Measurements from ENCODE around the gene TNIK.

Gene TNIK

DNA sequence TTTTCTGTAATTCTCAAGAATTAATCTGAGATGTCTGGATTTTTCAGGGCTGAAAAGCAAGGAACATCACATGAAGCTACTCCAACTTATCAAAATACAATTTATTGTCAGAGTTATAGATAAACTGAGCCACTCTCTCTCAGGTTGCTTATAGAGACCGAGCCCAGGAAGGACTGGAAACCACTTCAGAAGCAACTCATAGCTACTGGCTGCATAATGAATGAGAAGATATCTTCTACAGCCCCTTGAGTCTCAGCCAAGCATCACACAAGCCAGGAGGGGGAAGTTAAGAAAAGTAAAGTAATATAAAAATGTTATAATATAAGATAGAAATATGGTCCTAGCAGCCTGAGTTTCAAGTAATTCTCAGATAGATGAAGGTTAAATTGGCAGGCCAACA lies 186.0 kb downstream of the TNIK start:
- DNase-seq = no peak

GRCh38 chr3:171270541-171270940 lies 189.7 kb downstream of the TNIK start:
- no peak for DNase-seq

DNA sequence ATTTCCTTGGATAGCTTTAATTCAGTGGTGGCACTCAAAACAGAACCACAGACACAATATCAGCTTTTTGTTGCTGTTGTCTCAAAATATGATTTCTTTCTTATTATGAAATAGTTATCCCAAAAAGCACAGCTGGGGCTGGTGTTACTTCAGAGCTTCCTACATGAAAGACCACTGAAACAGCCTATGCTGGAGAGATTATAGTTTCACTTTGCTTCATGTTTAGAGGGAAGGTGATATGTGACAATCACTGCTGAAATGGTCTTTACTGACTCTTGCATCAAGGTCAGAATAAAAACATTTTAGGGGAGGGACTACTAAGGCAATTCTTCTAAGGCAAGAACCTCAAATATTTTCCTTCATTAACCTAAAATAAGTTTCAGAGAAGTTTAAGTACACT lies 190.7 kb downstream of the TNIK start:
- no peak for DNase-seq

DNA sequence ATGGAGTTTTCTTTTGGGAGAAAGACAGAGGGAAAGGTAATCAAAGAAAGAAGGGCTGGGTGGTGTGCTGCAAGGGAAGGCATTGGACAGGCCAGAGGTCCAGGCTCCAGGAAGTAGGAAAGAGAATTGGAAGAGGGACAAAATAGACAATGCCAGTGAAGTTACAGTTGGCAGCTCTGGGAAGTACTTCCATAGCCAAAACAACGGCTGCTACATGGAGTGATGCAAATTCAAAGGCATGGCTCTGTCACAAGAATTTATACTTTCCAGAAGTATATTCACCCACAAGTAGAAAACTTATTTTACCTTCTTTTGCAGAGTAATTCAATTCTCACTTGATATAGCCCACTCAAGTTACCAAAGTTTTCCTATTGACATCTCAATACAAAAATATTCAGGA lies 191.5 kb downstream of the TNIK start:
- DNase-seq = no peak

- no peak for DNase-seq
These were observed 193.1 kb downstream of the TNIK start for GRCh38 chr3:171267104-171267503.

DNA sequence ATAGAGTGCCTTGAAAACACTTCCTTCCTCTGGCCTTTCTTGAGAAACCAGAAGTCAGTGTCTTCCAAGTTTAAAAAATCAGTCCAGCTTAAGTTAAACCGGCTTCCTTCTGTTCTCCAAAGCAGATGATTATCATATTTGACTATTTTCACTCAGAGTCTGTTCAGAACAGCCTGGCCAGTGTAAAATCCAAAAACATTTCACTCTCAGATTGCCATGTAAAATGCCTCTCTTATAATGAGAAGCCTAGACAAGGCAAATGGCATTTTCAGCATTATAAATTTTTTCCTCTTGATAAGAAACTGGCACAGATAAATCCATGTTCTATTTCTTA lies 193.5 kb downstream of the TNIK start:
- DNase-seq = no peak

DNA sequence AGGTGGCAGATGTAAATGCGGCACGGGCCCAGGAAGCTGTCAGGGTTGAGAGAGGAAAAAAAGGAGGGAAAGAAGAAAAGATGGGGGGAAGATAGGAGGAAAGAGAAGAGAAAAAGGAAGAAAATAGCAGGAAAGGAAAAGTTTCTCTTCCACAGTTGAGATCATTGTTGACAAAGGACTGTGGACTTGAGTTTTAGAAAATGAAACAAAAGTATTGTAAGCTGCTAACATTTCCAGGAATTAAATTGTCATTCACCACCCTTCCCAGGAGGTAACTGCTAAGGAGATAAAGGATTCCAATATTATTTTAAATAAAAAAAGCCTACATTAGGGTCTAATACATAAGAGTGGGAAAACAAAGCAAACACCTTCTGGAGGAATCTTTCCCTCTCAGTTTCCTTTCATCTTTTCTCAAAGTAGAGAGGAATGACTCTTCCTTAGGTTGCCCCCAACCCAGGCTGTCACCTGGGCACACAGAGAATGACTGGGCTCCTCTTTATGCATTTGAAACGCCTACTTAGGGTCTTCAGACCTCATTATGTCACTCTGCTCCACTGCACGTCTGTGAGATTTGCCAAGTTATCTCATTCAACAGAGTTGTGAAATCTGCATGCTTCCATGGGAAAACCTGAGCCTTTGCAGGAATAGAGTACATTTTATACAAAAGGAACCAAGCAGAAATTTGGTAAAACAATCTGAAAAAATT lies 194.0 kb downstream of the TNIK start:
- no peak for DNase-seq

- DNase-seq = no peak
These were observed 195.4 kb downstream of the TNIK start for GRCh38 chr3:171264758-171265157.

- no peak for DNase-seq
These were observed 197.8 kb downstream of the TNIK start for GRCh38 chr3:171262431-171262830.

GRCh38 chr3:171261487-171261886 lies 198.7 kb downstream of the TNIK start:
- DNase-seq = no peak

DNA sequence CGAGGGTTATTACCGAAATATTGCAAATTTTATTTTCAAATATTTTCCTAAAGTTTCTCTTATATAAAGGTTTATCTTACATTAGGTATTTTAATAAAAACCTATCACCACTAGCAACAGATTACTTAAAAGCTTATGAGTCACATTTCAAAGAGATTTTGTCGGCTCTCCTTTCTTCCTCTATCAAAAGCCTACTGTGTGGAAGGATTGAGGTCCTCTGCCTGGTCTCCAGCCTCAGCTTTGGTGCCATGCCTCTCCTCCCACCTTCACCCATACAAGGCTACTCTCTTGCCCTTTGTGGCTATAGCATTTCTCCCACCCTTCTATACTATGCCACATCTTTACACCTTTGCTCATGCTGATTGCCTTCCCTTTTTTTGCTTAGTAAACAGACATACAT lies 199.3 kb downstream of the TNIK start:
- DNase-seq = no peak

- no peak for DNase-seq
These were observed 199.7 kb downstream of the TNIK start for GRCh38 chr3:171260466-171260865.

GRCh38 chr3:171258316-171258715 lies 201.9 kb downstream of the TNIK start:
- no peak for DNase-seq

- DNase-seq = no peak
These were observed 202.7 kb downstream of the TNIK start for GRCh38 chr3:171257251-171258203.

DNA sequence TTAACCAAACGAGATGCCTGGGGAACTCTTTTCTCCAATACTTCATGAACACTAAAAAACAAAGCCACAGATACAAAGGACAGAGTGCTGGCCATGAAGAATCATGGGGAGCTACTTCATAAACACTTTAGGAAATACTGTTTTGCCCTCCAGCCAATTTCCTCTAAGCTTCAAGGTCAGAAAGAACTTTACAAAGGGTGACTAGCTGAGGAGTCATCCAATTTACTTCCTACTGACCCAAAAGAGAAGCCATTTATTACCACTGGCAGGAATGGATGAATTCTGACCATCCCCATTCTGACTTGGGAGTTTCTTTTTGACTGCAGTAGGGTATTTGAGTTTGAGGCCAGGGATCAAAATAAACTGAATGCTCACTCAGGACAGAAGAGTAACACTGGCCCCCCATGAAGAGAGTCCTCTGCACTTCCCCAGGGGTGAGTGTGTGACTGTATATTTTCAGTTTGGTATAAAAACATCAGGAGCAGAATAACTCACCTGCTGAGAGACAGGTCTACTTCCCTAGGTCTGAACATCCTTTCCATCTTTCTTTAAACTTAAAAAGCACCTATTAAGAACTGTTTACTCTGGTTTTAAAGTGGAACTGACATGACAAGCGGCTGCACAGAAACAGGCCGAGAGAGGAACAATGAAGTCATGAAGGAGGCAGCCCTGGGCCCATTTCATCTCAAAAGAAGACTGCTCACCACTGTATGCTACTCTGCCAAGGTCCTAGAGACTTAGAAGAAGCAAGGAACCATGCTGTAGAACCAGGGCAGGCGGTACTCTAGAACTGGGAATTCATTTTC lies 203.6 kb downstream of the TNIK start:
- no peak for DNase-seq

GRCh38 chr3:171255236-171255806 lies 204.9 kb downstream of the TNIK start:
- DNase-seq = no peak

- DNase-seq = no peak
These were observed 205.9 kb downstream of the TNIK start for GRCh38 chr3:171254315-171254714.

GRCh38 chr3:171251835-171252234 lies 208.4 kb downstream of the TNIK start:
- DNase-seq = no peak

GRCh38 chr3:171250444-171250843 lies 209.8 kb downstream of the TNIK start:
- DNase-seq = no peak

DNA sequence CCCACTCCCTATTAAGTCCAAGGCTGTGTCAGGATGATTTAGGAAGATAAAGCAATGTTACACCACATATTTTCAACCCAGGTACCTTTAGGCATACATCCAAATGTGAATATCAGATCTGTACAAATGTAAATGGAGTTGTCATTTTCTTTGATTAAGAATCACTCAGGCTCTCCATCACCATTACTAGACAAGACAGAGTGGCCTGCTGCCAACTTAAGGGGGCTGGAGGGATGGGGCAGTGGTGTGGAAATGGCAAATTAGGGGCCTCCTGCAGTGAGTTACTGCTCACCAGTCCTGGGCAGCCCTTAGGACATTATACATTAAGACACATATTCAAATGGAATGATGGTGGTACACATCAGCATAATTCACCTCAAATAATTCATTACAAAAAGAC lies 211.0 kb downstream of the TNIK start:
- DNase-seq = no peak

DNA sequence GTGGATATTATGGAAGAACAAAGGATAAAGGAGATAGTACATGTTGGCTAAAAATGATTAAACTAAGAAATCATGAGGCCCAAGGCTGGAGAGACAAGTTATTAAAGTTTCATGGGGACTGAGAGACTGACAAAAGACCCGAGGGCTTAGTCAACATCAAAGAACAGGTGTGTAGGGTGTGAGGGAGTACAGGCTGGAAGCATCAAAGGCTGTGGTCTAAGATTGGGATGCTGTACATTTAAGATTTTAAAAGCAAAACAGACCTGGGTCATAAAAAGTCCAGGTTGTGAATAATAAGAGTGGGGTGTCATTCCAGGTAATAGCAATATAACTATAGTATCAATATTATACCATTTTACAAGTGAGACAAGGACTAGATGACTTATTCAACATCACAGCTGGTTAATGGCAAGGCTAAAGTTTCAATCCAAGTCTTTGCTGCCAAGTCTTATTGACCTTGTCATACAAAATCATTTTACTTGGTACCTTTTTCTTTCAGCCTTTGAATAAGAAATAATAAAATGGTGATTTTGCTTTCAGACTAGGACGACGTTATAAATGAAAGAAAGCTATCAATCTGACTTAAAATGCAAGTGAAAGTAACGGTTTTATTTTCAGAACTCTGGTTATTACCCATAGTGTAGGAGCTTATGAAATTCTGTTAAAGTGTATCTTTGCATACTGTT lies 211.6 kb downstream of the TNIK start:
- no peak for DNase-seq
